GM23338 (cell line): ENCODE measurements around the gene WIPI1. TPM values are rescaled to one million over a fixed set of nuclear protein-coding genes. Genes with fewer than 3 reads are reported as not detected.

Experiments
- ATAC-seq: fragments of 200-7000 bp; cut with Tn5 transposase; 3 replicates; pipeline ENCODE4 v1.9.1; 2020
- DNase-seq: peaks from one replicate; pipeline ENCODE4 v3.0.0-alpha.2; 2015; ENCODE audit warnings: low spot score
- H2AFZ ChIP-seq: fragments of 200-600 bp; sonication (generic); 2 replicates; pipeline ENCODE4 v1.8.0; 2016; ENCODE audit warnings: antibody characterized with exemption, mild to moderate bottlenecking, moderate library complexity
- H3F3A ChIP-seq: fragments of 200-600 bp; sonication (generic); replicated peaks from 2 replicates; pipeline ENCODE4 v1.8.0; 2017; ENCODE audit warnings: antibody characterized with exemption, mixed run types, low read depth
- H3K27ac ChIP-seq: fragments of 200-600 bp; sonication (generic); 2 replicates; pipeline ENCODE4 v1.6.1; 2016; ENCODE audit warnings: low read depth
- H3K27me3 ChIP-seq: fragments of 200-600 bp; sonication (generic); 2 replicates; pipeline ENCODE4 v1.8.0; 2016; ENCODE audit warnings: mild to moderate bottlenecking, mixed run types, moderate library complexity; ENCODE audit not compliant: insufficient read depth
- H3K36me3 ChIP-seq: fragments of 200-600 bp; sonication (generic); 2 replicates; pipeline ENCODE4 v1.8.0; 2016; ENCODE audit warnings: mild to moderate bottlenecking; ENCODE audit not compliant: insufficient read depth
- H3K4me1 ChIP-seq: fragments of 200-600 bp; sonication (generic); 2 replicates; pipeline ENCODE4 v1.8.0; 2016; ENCODE audit warnings: mild to moderate bottlenecking, moderate library complexity; ENCODE audit not compliant: insufficient read depth
- H3K4me2 ChIP-seq: fragments of 200-600 bp; sonication (generic); 2 replicates; pipeline ENCODE4 v1.7.1; 2017; ENCODE audit warnings: mixed run types
- H3K4me3 ChIP-seq: fragments of 200-600 bp; sonication (generic); 2 replicates; pipeline ENCODE4 v1.6.1; 2016; ENCODE audit warnings: mixed run types
- H3K79me2 ChIP-seq: fragments of 200-600 bp; sonication (generic); replicated peaks from 2 replicates; pipeline ENCODE4 v1.8.0; 2017; ENCODE audit warnings: mild to moderate bottlenecking; ENCODE audit not compliant: insufficient read depth
- H3K9me2 ChIP-seq: fragments of 200-600 bp; sonication (generic); 2 replicates; pipeline ENCODE4 v1.8.0; 2017; ENCODE audit not compliant: insufficient read depth
- H4K20me1 ChIP-seq: fragments of 200-600 bp; sonication (generic); replicated peaks from 2 replicates; pipeline ENCODE4 v1.8.0; 2017; ENCODE audit warnings: mild to moderate bottlenecking; ENCODE audit not compliant: insufficient read depth
- H3K27ac Mint-ChIP-seq: 2 replicates; pipeline ENCODE4 v1.8.0; 2020; ENCODE audit warnings: inconsistent platforms, mild to moderate bottlenecking, moderate library complexity, mixed read lengths
- H3K27me3 Mint-ChIP-seq: 3 replicates; pipeline ENCODE4 v1.8.0; 2022; ENCODE audit warnings: low read depth, mild to moderate bottlenecking, moderate library complexity, mixed read lengths, inconsistent platforms; ENCODE audit not compliant: insufficient read depth, poor library complexity
- H3K36me3 Mint-ChIP-seq: 3 replicates; pipeline ENCODE4 v1.8.0; 2021; ENCODE audit warnings: low read depth, mild to moderate bottlenecking, inconsistent platforms, moderate library complexity, mixed read lengths
- H3K4me1 Mint-ChIP-seq: 3 replicates; pipeline ENCODE4 v1.8.0; 2020; ENCODE audit warnings: mild to moderate bottlenecking, inconsistent platforms, mixed read lengths
- H3K4me3 Mint-ChIP-seq: 3 replicates; pipeline ENCODE4 v1.8.0; 2021; ENCODE audit warnings: moderate library complexity, mild to moderate bottlenecking, inconsistent platforms, mixed read lengths
- H3K9me3 Mint-ChIP-seq: 3 replicates; pipeline ENCODE4 v1.8.0; 2020; ENCODE audit warnings: moderate library complexity, mild to moderate bottlenecking, inconsistent platforms, mixed read lengths
- CREB1 ChIP-seq: fragments of 250-450 bp; sonication (Bioruptor Pico); IDR thresholded peaks from 2 replicates; pipeline ENCODE4 v1.5.0; 2020; ENCODE audit warnings: low read depth, mild to moderate bottlenecking, moderate library complexity
- CTCF ChIP-seq, 2 experiments: fragments of 200-600 bp in 1 of 2; sonication (generic) in 1 of 2; conservative IDR thresholded peaks; 2 replicates each; pipeline versions ENCODE4 v1.5.1 to v1.6.1; 2016 to 2017; ENCODE audit warnings: antibody characterized with exemption in 2 of 2, low read depth in 2 of 2, mild to moderate bottlenecking in 2 of 2, moderate library complexity in 1 of 2
- ETS1 ChIP-seq: IDR thresholded peaks from 2 replicates; pipeline ENCODE4 v1.6.1; 2016; ENCODE audit warnings: antibody characterized with exemption
- EZH2 ChIP-seq: fragments of 200-600 bp; sonication (generic); IDR thresholded peaks from one replicate; pipeline ENCODE4 v1.8.0; 2017; ENCODE audit warnings: antibody characterized with exemption, mild to moderate bottlenecking, low read depth; ENCODE audit not compliant: unreplicated experiment
- EZH2phosphoT487 ChIP-seq: fragments of 200-600 bp; sonication (generic); IDR thresholded peaks from one replicate; pipeline ENCODE4 v1.8.1; 2018; ENCODE audit warnings: antibody characterized with exemption; ENCODE audit not compliant: unreplicated experiment
- JUNB ChIP-seq: IDR thresholded peaks from one replicate; pipeline ENCODE4 v1.6.1; 2016; ENCODE audit warnings: antibody characterized with exemption; ENCODE audit not compliant: unreplicated experiment
- NANOG ChIP-seq: IDR thresholded peaks from 2 replicates; pipeline ENCODE4 v1.6.1; 2016; ENCODE audit warnings: antibody characterized with exemption, borderline replicate concordance
- POLR2AphosphoS5 ChIP-seq: IDR thresholded peaks from 2 replicates; pipeline ENCODE4 v1.6.1; 2016; ENCODE audit warnings: antibody characterized with exemption, low read depth
- REST ChIP-seq: IDR thresholded peaks from one replicate; pipeline ENCODE4 v1.6.1; 2018; ENCODE audit warnings: antibody characterized with exemption; ENCODE audit not compliant: unreplicated experiment
- STAT1 ChIP-seq: IDR thresholded peaks from one replicate; pipeline ENCODE4 v1.6.1; 2016; ENCODE audit warnings: antibody characterized with exemption; ENCODE audit not compliant: unreplicated experiment
- ZNF114 ChIP-seq: fragments of 250-450 bp; sonication (Bioruptor Pico); IDR thresholded peaks from 2 replicates; pipeline ENCODE4 v1.5.0; 2020; ENCODE audit warnings: mild to moderate bottlenecking, moderate library complexity
- ZNF331 ChIP-seq: fragments of 250-450 bp; sonication (Bioruptor Pico); IDR thresholded peaks from 2 replicates; pipeline ENCODE4 v1.5.0; 2020; ENCODE audit warnings: low read depth, mild to moderate bottlenecking, moderate library complexity
- ZNF462 ChIP-seq: fragments of 250-450 bp; sonication (Bioruptor Pico); IDR thresholded peaks from 2 replicates; pipeline ENCODE4 v1.5.0; 2020; ENCODE audit warnings: mild to moderate bottlenecking, moderate library complexity
- polyA plus RNA-seq: library from polyadenylated mRNA; unstranded; fragments of >200 nt; fragmentation: Nextera tagmentation; extraction: Ambion mirVana; gene quantifications from 2 replicates; pipeline ENCODE4 v1.2.1, GENCODE V29; 2016
- total RNA-seq: library from RNA; depleted of rRNA; stranded (reverse); fragments of >200 nt; shearing (Covaris generic); gene quantifications from 2 replicates; pipeline ENCODE4 v1.2.3, GENCODE V29; 2014

The WIPI1 gene
- total and polyA plus RNA-seq, 2 experiments from 2014 or later: 24.1 to 29.3 TPM

- ATAC-seq: no peak
- Mint-ChIP-seq H3K4me3 (no peak overlapping the region), H3K4me1 (peaks cover 29% of the 10 kb centered on the region), H3K27ac (no peak overlapping the region), H3K36me3 (no peaks in the 10 kb centered on the region), H3K27me3 (peaks cover 4% of the 10 kb centered on the region), H3K9me3 (no peaks in the 10 kb centered on the region)
- Histone ChIP-seq H2AFZ (no peak overlapping the region), H3K36me3 (no peaks in the 10 kb centered on the region), H3F3A (no peaks in the 10 kb centered on the region), H3K27me3 (no peaks in the 10 kb centered on the region), H3K4me3 (no peak overlapping the region), H4K20me1 (no peaks in the 10 kb centered on the region), H3K9me2 (no peaks in the 10 kb centered on the region), H3K4me2 (no peak overlapping the region), H3K79me2 (no peaks in the 10 kb centered on the region), H3K4me1 (peaks cover 20% of the 10 kb centered on the region), H3K27ac (no peak overlapping the region)
- no peak for DNase-seq
- TF ChIP-seq NANOG (no peak), REST (no peak), EZH2phosphoT487 (no peak), ETS1 (no peak), JUNB (no peak), CTCF (conservative IDR thresholded peaks at IDR 0.05; ENCODE audit: low read depth in 2 of 2) (no peak), ZNF114 (no peak), ZNF331 (CRISPR knock-in tag) (no peak), POLR2AphosphoS5 (no peak), ZNF462 (no peak), CREB1 (CRISPR knock-in tag) (no peak), EZH2 (no peak), STAT1 (no peak)
Observed at GRCh38 chr17:68379692-68380677, 77.3 kb downstream of the WIPI1 start.
